ENCODE results near the gene KHK.

DNA sequence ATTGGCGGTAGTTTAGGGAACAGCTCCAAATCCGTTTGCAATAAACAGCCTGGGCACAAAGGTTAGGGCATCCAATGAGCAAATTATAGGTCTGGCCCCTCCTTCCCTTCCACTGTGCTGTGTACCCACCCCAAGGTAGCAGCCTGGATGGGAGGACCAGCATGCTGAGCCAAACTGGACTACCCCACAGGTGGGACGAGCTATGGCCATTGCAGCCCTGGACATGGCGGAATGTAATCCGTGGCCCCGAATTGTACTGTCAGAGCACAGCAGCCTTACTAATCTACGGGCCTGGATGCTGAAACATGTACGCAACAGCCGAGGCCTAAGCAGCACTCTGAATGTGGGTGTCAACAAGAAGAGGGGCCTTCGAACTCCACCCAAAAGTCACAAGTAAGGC lies 28.4 kb upstream of the KHK start:
- TF ChIP-seq, protein P1, sequence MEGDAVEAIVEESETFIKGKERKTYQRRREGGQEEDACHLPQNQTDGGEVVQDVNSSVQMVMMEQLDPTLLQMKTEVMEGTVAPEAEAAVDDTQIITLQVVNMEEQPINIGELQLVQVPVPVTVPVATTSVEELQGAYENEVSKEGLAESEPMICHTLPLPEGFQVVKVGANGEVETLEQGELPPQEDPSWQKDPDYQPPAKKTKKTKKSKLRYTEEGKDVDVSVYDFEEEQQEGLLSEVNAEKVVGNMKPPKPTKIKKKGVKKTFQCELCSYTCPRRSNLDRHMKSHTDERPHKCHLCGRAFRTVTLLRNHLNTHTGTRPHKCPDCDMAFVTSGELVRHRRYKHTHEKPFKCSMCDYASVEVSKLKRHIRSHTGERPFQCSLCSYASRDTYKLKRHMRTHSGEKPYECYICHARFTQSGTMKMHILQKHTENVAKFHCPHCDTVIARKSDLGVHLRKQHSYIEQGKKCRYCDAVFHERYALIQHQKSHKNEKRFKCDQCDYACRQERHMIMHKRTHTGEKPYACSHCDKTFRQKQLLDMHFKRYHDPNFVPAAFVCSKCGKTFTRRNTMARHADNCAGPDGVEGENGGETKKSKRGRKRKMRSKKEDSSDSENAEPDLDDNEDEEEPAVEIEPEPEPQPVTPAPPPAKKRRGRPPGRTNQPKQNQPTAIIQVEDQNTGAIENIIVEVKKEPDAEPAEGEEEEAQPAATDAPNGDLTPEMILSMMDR (IDR thresholded peaks at IDR 0.05): no peak
- TF ChIP-seq POLR2A (IDR thresholded peaks at IDR 0.05): no peak
- TF ChIP-seq EP300 (IDR thresholded peaks at IDR 0.05): no peak
- no peak for TF ChIP-seq POLR2AphosphoS5 (IDR thresholded peaks at IDR 0.05)
